GM23248 (cell line): ENCODE data around the gene TRPM1. TPM values are rescaled to one million over a fixed set of nuclear protein-coding genes. Genes with fewer than 3 reads are reported as not detected.

Experiments
- DNase-seq: peaks from one replicate; pipeline ENCODE4 v3.0.0-alpha.2; 2015
- H2AFZ ChIP-seq: fragments of 200-600 bp; sonication (generic); 2 replicates; pipeline ENCODE4 v1.6.1; 2016; ENCODE audit warnings: antibody characterized with exemption
- H3F3A ChIP-seq: fragments of 200-600 bp; sonication (generic); 2 replicates; pipeline ENCODE4 v1.6.1; 2016; ENCODE audit warnings: mild to moderate bottlenecking, antibody characterized with exemption, mixed run types; ENCODE audit not compliant: insufficient read depth
- H3K27ac ChIP-seq: fragments of 200-600 bp; sonication (generic); 2 replicates; pipeline ENCODE4 v1.5.1; 2016; ENCODE audit warnings: mild to moderate bottlenecking
- H3K27me3 ChIP-seq: fragments of 200-600 bp; sonication (generic); replicated peaks from 2 replicates; pipeline ENCODE4 v1.6.1; 2016; ENCODE audit warnings: mild to moderate bottlenecking; ENCODE audit not compliant: insufficient read depth
- H3K36me3 ChIP-seq: fragments of 200-600 bp; sonication (generic); 2 replicates; pipeline ENCODE4 v1.6.1; 2016; ENCODE audit warnings: low read depth, mild to moderate bottlenecking
- H3K4me1 ChIP-seq: fragments of 200-600 bp; sonication (generic); 2 replicates; pipeline ENCODE4 v1.6.1; 2016; ENCODE audit warnings: mild to moderate bottlenecking; ENCODE audit not compliant: insufficient read depth
- H3K4me2 ChIP-seq: fragments of 200-600 bp; sonication (generic); one replicate; pipeline ENCODE4 v1.6.1; 2016; ENCODE audit warnings: mild to moderate bottlenecking; ENCODE audit not compliant: unreplicated experiment
- H3K4me3 ChIP-seq: fragments of 200-600 bp; sonication (generic); 2 replicates; pipeline ENCODE4 v1.5.1; 2016; ENCODE audit warnings: mild to moderate bottlenecking
- H3K79me2 ChIP-seq: fragments of 200-600 bp; sonication (generic); 2 replicates; pipeline ENCODE4 v1.6.1; 2016; ENCODE audit warnings: mild to moderate bottlenecking; ENCODE audit not compliant: insufficient read depth
- H3K9ac ChIP-seq: fragments of 200-600 bp; sonication (generic); 2 replicates; pipeline ENCODE4 v1.6.1; 2016; ENCODE audit warnings: mild to moderate bottlenecking
- H3K9me2 ChIP-seq: fragments of 200-600 bp; sonication (generic); 2 replicates; pipeline ENCODE4 v1.6.1; 2016; ENCODE audit warnings: mixed run types, mild to moderate bottlenecking, moderate library complexity; ENCODE audit not compliant: insufficient read depth
- H3K9me3 ChIP-seq: fragments of 200-600 bp; sonication (generic); one replicate; pipeline ENCODE4 v1.6.1; 2017; ENCODE audit warnings: low read depth
- H4K20me1 ChIP-seq: fragments of 200-600 bp; sonication (generic); 2 replicates; pipeline ENCODE4 v1.6.0; 2016; ENCODE audit not compliant: insufficient read depth
- EZH2 ChIP-seq: fragments of 200-600 bp; sonication (generic); IDR thresholded peaks from 2 replicates; pipeline ENCODE4 v1.6.1; 2018; ENCODE audit warnings: antibody characterized with exemption, mild to moderate bottlenecking; ENCODE audit not compliant: insufficient read depth, poor library complexity, severe bottlenecking
- EZH2phosphoT487 ChIP-seq: fragments of 200-600 bp; sonication (generic); IDR thresholded peaks from 2 replicates; pipeline ENCODE4 v1.6.1; 2018; ENCODE audit warnings: antibody characterized with exemption, moderate library complexity, mild to moderate bottlenecking, low read depth; ENCODE audit not compliant: insufficient read depth
- WGBS, 2 experiments: methylation state at CpG; one replicate each; pipeline ENCODE4 v1.1.6; 2015 to 2017; ENCODE audit warnings: low lambda C conversion rate in 2 of 2, low coverage in 1 of 2; ENCODE audit errors: missing lambda C conversion rate in 2 of 2; 5-methylcytosine and 5-hydroxymethylcytosine counted together
- in situ Hi-C: fragments of 300-500 bp; cut with MboI; formaldehyde crosslinking; loops from 2 replicates; pipeline ENCODE4 v1.15.0; 2020
- polyA plus RNA-seq: library from polyadenylated mRNA; unstranded; fragments of >200 nt; fragmentation: Nextera tagmentation; extraction: Ambion mirVana; gene quantifications from 2 replicates; pipeline ENCODE4 v1.2.1, GENCODE V29; 2016
- total RNA-seq: library from RNA; depleted of rRNA; stranded (reverse); fragments of >200 nt; shearing (Covaris generic); gene quantifications from 2 replicates; pipeline ENCODE4 v1.2.3, GENCODE V29; 2014

Gene TRPM1
- total and polyA plus RNA-seq, 2 experiments from 2014 or later, result not detected

DNA sequence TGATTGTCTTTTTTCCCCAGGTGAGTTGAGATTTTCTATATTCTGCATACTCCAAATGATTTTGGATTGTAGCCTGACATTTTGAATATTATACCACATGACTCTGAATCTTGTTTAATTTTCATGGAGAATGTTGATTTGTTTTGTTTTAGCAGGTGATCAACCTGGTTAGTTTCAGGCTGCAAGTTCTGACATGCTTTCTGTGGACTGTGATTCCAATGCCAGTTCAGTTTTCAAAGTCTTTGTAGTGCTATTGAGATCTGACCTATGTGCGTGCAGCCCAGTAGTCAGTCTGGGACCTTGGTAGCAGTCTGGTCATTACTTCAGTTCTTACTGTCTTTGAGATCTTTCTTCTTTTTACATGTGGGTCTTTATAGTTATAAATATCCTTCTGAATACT is 91.5 kb downstream of the TRPM1 start:
- no peaks in the 10 kb centered on the region for H3K9me2 ChIP-seq
- H2AFZ ChIP-seq, result no peak overlapping the region
- no peaks in the 10 kb centered on the region for H3K9me3 ChIP-seq
- no peaks in the 10 kb centered on the region for H3K4me1 ChIP-seq
- H3K4me2 ChIP-seq, result no peak overlapping the region
- no peak overlapping the region for H3K4me3 ChIP-seq
- H3K79me2 ChIP-seq, result no peaks in the 10 kb centered on the region
- no peaks in the 10 kb centered on the region for H3K36me3 ChIP-seq
- H3K9ac ChIP-seq, result no peak overlapping the region
- H3F3A ChIP-seq, result no peaks in the 10 kb centered on the region
- H3K27ac ChIP-seq, result no peak overlapping the region
- TF ChIP-seq EZH2 (no peak), EZH2phosphoT487 (no peak)
- WGBS, 2 experiments, result 79 to 89% methylated on average over 1 of the region's 1 CpG
- H3K27me3 ChIP-seq, result peaks cover 9% of the 10 kb centered on the region; the same call in 1 of the 2 replicates
- H4K20me1 ChIP-seq, result no peaks in the 10 kb centered on the region
- in situ Hi-C loops, result no loop called here
- no peak for DNase-seq

DNA sequence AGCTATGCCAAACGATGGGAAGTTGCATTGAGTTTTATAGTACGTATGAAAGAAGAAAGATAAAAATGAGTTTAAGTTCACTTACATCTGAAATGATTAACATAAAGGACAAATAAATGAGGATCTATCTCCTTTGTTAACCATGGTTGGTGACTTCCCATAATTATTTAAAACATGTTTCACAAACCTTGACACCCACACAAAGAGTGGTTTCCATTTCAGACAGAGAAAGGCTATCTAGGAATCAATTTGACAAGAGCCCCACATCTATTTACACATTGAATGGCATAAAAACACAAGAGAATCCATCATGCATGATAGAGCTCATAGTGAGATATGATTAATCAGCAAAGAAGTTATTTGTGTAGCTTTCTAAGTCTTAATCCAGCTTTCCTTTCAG is 95.9 kb downstream of the TRPM1 start:
- H2AFZ ChIP-seq, result no peak overlapping the region
- H3K27me3 ChIP-seq, result peaks cover 32% of the 10 kb centered on the region
- no peak overlapping the region for H3K9ac ChIP-seq
- in situ Hi-C loops, result no loop called here
- no peaks in the 10 kb centered on the region for H3F3A ChIP-seq
- whole genome bisulfite sequencing, 2 experiments, result 29 to 31% methylated on average over 2 of the region's 2 CpGs
- no peak for DNase-seq
- H4K20me1 ChIP-seq, result no peaks in the 10 kb centered on the region
- H3K4me2 ChIP-seq, result no peak overlapping the region
- no peak overlapping the region for H3K27ac ChIP-seq
- no peaks in the 10 kb centered on the region for H3K79me2 ChIP-seq
- no peaks in the 10 kb centered on the region for H3K9me3 ChIP-seq
- H3K9me2 ChIP-seq, result no peaks in the 10 kb centered on the region
- no peak overlapping the region for H3K4me3 ChIP-seq
- H3K36me3 ChIP-seq, result no peaks in the 10 kb centered on the region
- TF ChIP-seq EZH2phosphoT487 (no peak), EZH2 (no peak)
- H3K4me1 ChIP-seq, result no peaks in the 10 kb centered on the region

GRCh38 chr15:31004220-31004733 is 97.2 kb downstream of the TRPM1 start:
- Histone ChIP-seq H3K27ac (no peak overlapping the region), H3K4me1 (no peaks in the 10 kb centered on the region), H4K20me1 (no peaks in the 10 kb centered on the region), H3K79me2 (no peaks in the 10 kb centered on the region), H3F3A (no peaks in the 10 kb centered on the region), H3K9me3 (no peaks in the 10 kb centered on the region), H3K4me2 (no peak overlapping the region), H3K9ac (no peak overlapping the region), H3K9me2 (no peaks in the 10 kb centered on the region), H3K4me3 (no peak overlapping the region), H2AFZ (no peak overlapping the region), H3K36me3 (no peaks in the 10 kb centered on the region), H3K27me3 (peaks cover 32% of the 10 kb centered on the region)
- in situ Hi-C loops, result no loop called here
- TF ChIP-seq EZH2 (no peak), EZH2phosphoT487 (no peak)
- DNase-seq, result no peak
- 59 to 65% methylated on average over 5 of the region's 5 CpGs for WGBS, 2 experiments

GRCh38 chr15:31001702-31002101 is 99.8 kb downstream of the TRPM1 start:
- Histone ChIP-seq H3K9ac (no peak overlapping the region), H3K4me2 (peak overlapping the region; percentile 20), H3K27me3 (peaks cover 30% of the 10 kb centered on the region), H3K4me1 (no peaks in the 10 kb centered on the region), H3K4me3 (peak overlapping the region; percentile 45), H3K9me2 (no peaks in the 10 kb centered on the region), H3K79me2 (no peaks in the 10 kb centered on the region), H3F3A (no peaks in the 10 kb centered on the region), H3K27ac (no peak overlapping the region), H2AFZ (peak overlapping the region; percentile 44), H3K9me3 (no peaks in the 10 kb centered on the region), H3K36me3 (no peaks in the 10 kb centered on the region), H4K20me1 (no peaks in the 10 kb centered on the region)
- TF ChIP-seq EZH2 (no peak), EZH2phosphoT487 (no peak)
- DNase-seq, result no peak
- WGBS, 2 experiments, result 17 to 26% methylated on average over 3 of the region's 3 CpGs
- in situ Hi-C loops, result no loop called here

DNA sequence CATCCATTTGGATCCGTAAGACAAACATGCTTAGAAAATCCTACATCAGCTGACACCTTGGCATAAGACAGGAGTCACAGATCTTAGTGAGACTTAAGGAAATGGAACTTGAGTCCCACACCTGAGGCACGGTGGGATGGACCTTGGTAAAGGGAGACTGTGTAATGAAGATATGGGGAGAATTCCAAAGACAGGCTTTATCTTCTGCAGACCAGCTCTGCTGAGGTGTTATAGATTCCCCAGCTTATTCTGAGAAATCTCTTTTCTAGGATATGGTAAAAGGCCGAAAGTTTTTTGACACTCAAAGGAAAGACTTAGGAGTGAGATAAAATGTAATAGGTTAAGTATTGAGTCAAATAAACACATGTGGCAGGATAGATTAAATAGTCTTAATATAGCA is 101.8 kb downstream of the TRPM1 start:
- Histone ChIP-seq H4K20me1 (no peaks in the 10 kb centered on the region), H3K9ac (no peak overlapping the region), H3K9me3 (no peaks in the 10 kb centered on the region), H3K79me2 (no peaks in the 10 kb centered on the region), H3K4me1 (no peaks in the 10 kb centered on the region), H3K9me2 (no peaks in the 10 kb centered on the region), H3F3A (no peaks in the 10 kb centered on the region), H3K4me2 (no peak overlapping the region), H3K27me3 (peaks cover 24% of the 10 kb centered on the region), H3K4me3 (no peak overlapping the region), H3K36me3 (no peaks in the 10 kb centered on the region), H3K27ac (no peak overlapping the region), H2AFZ (no peak overlapping the region)
- no peak for DNase-seq
- in situ Hi-C loops, result no loop called here
- TF ChIP-seq EZH2 (no peak), EZH2phosphoT487 (no peak)
- WGBS, 2 experiments, result 64 to 73% methylated on average over 3 of the region's 3 CpGs
